Activated B cell treated with CpG ODN at 0.5 μM for 24 hours (primary cell): Measurements from ENCODE around the gene LMTK2. TPM values are rescaled to one million over a fixed set of nuclear protein-coding genes. Genes with fewer than 3 reads are reported as not detected.

Experiments
- ATAC-seq: fragments of 200-7000 bp; cut with Tn5 transposase; one replicate; pipeline ENCODE4 v1.10.0; 2021; ENCODE audit warnings: low read depth, mild to moderate bottlenecking, moderate library complexity
- CTCF ChIA-PET: fragments of 350-600 bp; sonication (Branson Sonifier 250); formaldehyde crosslinking; loops from one replicate; lab custom pipeline; 2021; ENCODE audit warnings: antibody characterized with exemption; lab: Charles Lee
- POLR2A ChIA-PET: fragments of 350-600 bp; sonication (Branson Sonifier 250); formaldehyde crosslinking; loops from one replicate; lab custom pipeline; 2021; ENCODE audit warnings: antibody characterized with exemption; lab: Charles Lee
- DNase-seq: peaks from one replicate; pipeline ENCODE4 v3.0.0; 2022
- H3K27ac Mint-ChIP-seq: one replicate; pipeline ENCODE4 v1.8.0; 2020; ENCODE audit warnings: mixed read lengths
- H3K27me3 Mint-ChIP-seq: one replicate; pipeline ENCODE4 v1.8.0; 2021; ENCODE audit warnings: mixed read lengths
- H3K36me3 Mint-ChIP-seq: one replicate; pipeline ENCODE4 v1.8.0; 2021; ENCODE audit warnings: low read depth, mixed read lengths
- H3K4me1 Mint-ChIP-seq: one replicate; pipeline ENCODE4 v1.8.0; 2021; ENCODE audit warnings: mixed read lengths
- H3K4me3 Mint-ChIP-seq: one replicate; pipeline ENCODE4 v1.8.0; 2020; ENCODE audit warnings: mild to moderate bottlenecking, mixed read lengths
- H3K9me3 Mint-ChIP-seq: one replicate; pipeline ENCODE4 v1.8.0; 2020; ENCODE audit warnings: mixed read lengths
- CTCF ChIP-seq: fragments of 200-600 bp; IDR thresholded peaks from one replicate; pipeline ENCODE4 v1.8.0; 2022; ENCODE audit warnings: antibody characterized with exemption, mild to moderate bottlenecking
- intact Hi-C: fragments of 100-400 bp; cut with micrococcal nuclease; formaldehyde crosslinking; loops from one replicate; pipeline ENCODE4 v1.15.1; 2024
- total RNA-seq: library from RNA; stranded (reverse); gene quantifications from 2 replicates; pipeline ENCODE4 v1.2.3, GENCODE V29; 2022

LMTK2 gene
- total RNA-seq, 1 donor from 2014 or later = 9.6 TPM

DNA sequence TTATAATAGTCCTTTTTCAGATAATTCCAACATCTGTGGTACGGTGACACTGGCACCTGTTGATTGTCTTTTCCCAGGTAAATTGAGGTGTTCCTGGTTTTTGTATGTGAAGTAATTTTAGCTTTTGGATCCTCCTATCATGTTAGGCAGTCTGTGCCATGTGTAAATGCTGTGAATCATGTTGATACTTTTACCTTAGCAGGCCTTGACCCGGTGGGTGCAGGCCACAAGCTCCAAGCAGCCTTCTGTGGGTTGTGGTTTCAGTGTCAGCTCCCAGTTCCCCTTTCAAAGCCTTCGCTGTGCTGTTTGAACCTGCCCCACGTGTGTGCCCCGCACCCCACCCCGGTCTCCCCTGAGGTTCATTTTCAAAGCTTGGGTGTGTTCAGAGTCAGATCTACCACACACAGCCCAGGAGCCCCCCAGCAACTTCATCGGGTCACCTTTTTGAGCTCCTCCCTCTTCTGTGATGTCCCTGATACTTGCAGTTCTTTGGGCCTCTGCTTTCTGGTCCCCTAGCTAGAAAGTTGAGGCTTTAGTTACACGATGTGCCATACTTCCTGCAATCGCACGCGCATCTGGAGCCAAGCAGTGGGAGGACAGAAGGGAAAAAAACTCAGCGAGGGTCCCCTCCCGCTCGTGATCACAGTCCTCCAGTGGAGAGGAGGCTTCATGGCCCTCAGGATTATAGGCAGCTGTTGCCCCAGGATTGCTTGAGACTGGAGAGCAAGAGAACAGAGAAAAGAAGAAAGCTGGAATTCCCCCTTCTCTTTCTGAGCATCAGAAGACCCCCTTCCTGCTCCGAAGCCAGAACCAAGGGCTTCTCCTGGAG is 95.9 kb downstream of the LMTK2 start:
- peaks cover 3% of the 10 kb centered on the region for H3K27me3 Mint-ChIP-seq
- peak overlapping the region; percentile 80 for H3K4me3 Mint-ChIP-seq
- DNase-seq (peak; percentile 81), ATAC-seq (peak; percentile 87)
- intact Hi-C loops = loop anchor here (1.0 to 10.0 kb wide), 15 partner anchors 9 to 1882 kb away; partner anchors contain the start of genes ASNS, BHLHA15, BRI3 and LMTK2
- H3K9me3 Mint-ChIP-seq = no peaks in the 10 kb centered on the region
- H3K27ac Mint-ChIP-seq = peak overlapping the region; percentile 86
- CTCF ChIA-PET = interaction anchor here (1.0 to 2.7 kb wide), 5 partner anchors 34 to 97 kb away, joined by 3 to 17 read pairs (median 3); no protein-coding TSS in a partner anchor
- H3K36me3 Mint-ChIP-seq = peaks cover 29% of the 10 kb centered on the region
- H3K4me1 Mint-ChIP-seq = peaks cover 57% of the 10 kb centered on the region
- POLR2A ChIA-PET = interaction anchor here (0.6 to 3.1 kb wide), 17 partner anchors 9 to 1169 kb away, joined by 3 to 20 read pairs (median 5); partner anchors contain the start of genes ASNS, BAIAP2L1, BHLHA15 and BRI3
- no peak for TF ChIP-seq CTCF

DNA sequence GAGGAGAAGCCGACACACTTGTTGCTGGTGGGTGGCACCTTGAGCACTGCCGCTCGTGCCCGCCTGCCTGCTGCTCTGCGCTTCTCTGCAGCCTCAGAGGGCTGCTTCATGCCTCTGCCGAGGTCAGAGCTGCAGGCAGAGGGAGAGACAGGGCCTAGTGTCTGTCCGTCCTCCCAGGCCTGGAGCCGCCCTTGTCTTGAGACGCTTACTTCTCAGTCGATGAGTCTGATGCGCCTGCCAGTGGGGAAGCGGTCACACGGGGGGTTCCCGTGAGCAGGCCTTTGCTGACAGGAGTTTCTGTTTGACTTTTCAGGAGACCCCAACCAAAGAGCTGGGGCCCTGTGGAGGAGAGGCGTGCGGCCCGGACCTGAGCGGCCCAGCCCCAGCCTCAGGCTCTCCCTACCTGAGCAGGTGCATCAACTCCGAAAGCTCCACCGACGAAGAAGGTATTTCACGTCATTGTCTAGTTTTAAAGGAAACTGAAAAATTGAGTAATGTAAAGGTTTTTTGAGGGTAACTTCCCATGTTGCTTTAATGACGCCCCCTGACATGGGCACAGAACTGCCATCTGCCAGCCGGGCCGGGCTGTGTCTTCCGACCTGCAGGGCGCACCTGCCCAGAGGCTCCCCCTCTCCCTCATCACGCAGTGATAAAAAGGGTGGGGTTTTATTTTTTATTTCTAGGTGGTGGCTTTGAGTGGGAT is 96.8 kb downstream of the LMTK2 start:
- DNase-seq (peak; percentile 55), ATAC-seq (peak; percentile 45)
- TF ChIP-seq CTCF = no peak
- Mint-ChIP-seq H3K36me3 (peaks cover 30% of the 10 kb centered on the region), H3K9me3 (no peaks in the 10 kb centered on the region), H3K27me3 (peaks cover 3% of the 10 kb centered on the region), H3K27ac (peak overlapping the region; percentile 86), H3K4me3 (peak overlapping the region; percentile 80), H3K4me1 (peaks cover 57% of the 10 kb centered on the region)
- POLR2A ChIA-PET = interaction anchor here (0.6 to 3.1 kb wide), 8 partner anchors 32 to 1086 kb away, joined by 4 to 20 read pairs (median 7); partner anchors contain the start of genes BAIAP2L1, BRI3 and SDHAF3
- intact Hi-C loops = loop anchor here (1.0 to 10.0 kb wide), 6 partner anchors 8 to 1883 kb away; partner anchors contain the start of genes BHLHA15 and TMEM130
- CTCF ChIA-PET = interaction anchor here (1.2 to 2.7 kb wide), 4 partner anchors 35 to 42 kb away, joined by 3 to 17 read pairs (median 3); no protein-coding TSS in a partner anchor

- CTCF ChIA-PET = interaction anchor here (1.2 to 2.7 kb wide), 3 partner anchors 35 to 42 kb away, joined by 3 to 17 read pairs (median 3); no protein-coding TSS in a partner anchor
- Mint-ChIP-seq H3K9me3 (no peaks in the 10 kb centered on the region), H3K27ac (no peak overlapping the region), H3K4me3 (no peak overlapping the region), H3K27me3 (peaks cover 3% of the 10 kb centered on the region), H3K4me1 (peaks cover 55% of the 10 kb centered on the region), H3K36me3 (peaks cover 30% of the 10 kb centered on the region)
- ATAC-seq (no peak), DNase-seq (no peak)
- intact Hi-C loops = loop anchor here (1.0 to 10.0 kb wide), 6 partner anchors 7 to 1883 kb away; partner anchors contain the start of genes BHLHA15 and TMEM130
- POLR2A ChIA-PET = interaction anchor here (0.5 to 3.1 kb wide), 4 partner anchors 36 to 668 kb away, joined by 7 to 20 read pairs (median 8); no protein-coding TSS in a partner anchor
- no peak for TF ChIP-seq CTCF
Observed at GRCh38 chr7:98203964-98204605, 97.4 kb downstream of the LMTK2 start.

GRCh38 chr7:98204670-98205069 is 98.0 kb downstream of the LMTK2 start:
- POLR2A ChIA-PET = interaction anchor here (0.5 kb wide), 1 partner anchor 598 kb away, joined by 7 read pairs; no protein-coding TSS in a partner anchor
- ATAC-seq = no peak
- Mint-ChIP-seq H3K9me3 (no peaks in the 10 kb centered on the region), H3K27ac (no peak overlapping the region), H3K27me3 (peaks cover 3% of the 10 kb centered on the region), H3K36me3 (peaks cover 30% of the 10 kb centered on the region), H3K4me3 (no peak overlapping the region), H3K4me1 (peaks cover 49% of the 10 kb centered on the region)
- DNase-seq = no peak
- TF ChIP-seq CTCF = no peak
- intact Hi-C loops = loop anchor here (10.0 kb wide), 1 partner anchor 600 kb away; no protein-coding TSS in a partner anchor
- CTCF ChIA-PET = no interaction called here
